ENCODE data around the gene DDX41.
"Not testable (repeated sequence)": the region's sequence is repeated elsewhere in the genome, so short reads cannot be mapped to it uniquely, and the experiment has no call there.

The DDX41 gene

DNA sequence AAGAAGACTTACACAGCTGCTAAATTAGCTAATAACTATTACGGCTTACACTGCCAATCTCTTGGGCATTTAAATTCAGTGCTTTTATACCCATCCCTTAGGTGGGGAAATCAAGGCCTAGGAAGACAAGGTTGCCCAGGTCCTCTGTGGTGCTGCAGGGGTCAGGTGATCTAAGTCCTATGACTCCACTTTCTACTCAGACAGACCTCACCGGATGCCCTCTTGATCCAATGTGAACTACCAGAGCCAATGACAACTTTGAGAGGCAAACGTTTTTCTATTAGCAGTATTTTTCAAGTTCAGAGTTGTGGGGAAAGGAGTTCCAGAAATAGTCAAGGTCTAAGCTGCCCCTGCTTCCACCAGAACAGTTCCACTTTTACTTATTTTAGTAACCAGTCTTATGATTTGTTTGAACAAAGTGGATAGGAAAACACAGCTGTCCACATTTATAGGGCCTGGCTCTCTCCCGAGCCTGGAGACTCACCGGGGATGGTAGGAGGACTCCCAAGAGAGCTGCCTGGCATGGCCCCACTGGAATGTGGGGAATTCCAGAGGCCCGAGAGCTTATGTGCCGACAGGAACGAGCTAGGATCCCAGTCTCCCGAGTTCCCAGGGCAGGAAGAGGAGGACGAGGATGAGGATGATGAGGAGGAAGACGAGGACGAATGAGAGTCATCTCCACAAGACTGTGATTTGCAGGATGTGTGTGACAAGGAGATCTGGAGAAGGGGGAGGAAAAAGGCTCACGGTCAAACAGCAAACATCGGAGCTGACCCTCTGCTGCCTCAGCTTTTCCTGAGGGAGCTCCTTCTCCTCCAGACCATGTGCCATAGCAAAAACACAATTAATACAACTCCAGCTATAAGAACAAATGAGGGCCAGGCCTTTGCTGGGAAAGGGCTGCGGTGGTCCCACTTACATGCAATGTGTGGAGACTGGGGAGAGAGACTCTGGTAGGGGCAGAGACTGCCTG, 20.9 kb upstream of the DDX41 start:
- DNase-seq (ENCODE audit: low read depth in 3 of 3) = no peak

GRCh38 chr5:177536386-177536785, 19.6 kb upstream of the DDX41 start:
- no peak for DNase-seq (ENCODE audit: low read depth in 3 of 3)

DNA sequence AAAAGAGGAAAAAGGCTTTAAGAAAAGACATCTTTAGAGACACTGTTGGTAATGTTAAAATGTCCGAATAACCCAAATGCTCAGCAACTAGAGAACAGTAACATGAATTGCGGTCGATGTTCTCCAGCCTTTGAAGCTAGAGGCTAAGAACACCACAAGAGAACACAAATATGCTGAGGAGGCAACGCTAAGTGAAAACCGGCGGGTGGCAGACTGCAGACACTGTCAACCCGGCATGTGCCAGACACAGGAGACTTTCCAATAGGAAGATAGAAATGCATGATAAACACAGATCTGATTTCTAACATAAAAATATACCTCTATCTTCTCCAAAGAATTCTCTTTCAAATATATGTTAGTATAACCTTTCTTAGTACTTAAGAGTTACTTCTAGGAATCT, 18.4 kb upstream of the DDX41 start:
- DNase-seq (ENCODE audit: low read depth in 3 of 3) = no peak

DNA sequence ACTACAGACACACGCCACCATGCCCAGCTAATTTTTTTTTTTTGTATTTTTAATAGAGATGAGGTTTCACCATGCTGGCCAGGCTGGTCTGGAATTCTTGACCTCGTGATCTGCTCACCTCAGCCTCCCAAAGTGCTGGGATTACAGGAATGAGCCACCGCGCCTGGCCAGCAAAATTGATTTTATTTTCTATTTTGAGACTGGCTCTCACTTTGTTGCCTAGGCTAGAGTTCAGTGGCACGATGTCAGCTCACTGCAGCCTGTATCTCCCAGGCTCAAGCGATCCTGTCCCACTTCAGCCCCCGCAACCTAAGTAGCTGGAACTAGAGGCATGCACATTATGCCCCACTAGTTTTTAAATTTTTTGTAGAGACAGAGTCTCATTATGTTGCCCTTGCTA, 17.7 kb upstream of the DDX41 start:
- not testable (repeated sequence) for DNase-seq (ENCODE audit: low read depth in 3 of 3)

- DNase-seq (ENCODE audit: low read depth in 3 of 3) = no peak
Observed at GRCh38 chr5:177531209-177531940, 14.6 kb upstream of the DDX41 start.

- DNase-seq (ENCODE audit: low read depth in 3 of 3) = no peak
Observed at GRCh38 chr5:177530638-177531037, 13.9 kb upstream of the DDX41 start.

DNA sequence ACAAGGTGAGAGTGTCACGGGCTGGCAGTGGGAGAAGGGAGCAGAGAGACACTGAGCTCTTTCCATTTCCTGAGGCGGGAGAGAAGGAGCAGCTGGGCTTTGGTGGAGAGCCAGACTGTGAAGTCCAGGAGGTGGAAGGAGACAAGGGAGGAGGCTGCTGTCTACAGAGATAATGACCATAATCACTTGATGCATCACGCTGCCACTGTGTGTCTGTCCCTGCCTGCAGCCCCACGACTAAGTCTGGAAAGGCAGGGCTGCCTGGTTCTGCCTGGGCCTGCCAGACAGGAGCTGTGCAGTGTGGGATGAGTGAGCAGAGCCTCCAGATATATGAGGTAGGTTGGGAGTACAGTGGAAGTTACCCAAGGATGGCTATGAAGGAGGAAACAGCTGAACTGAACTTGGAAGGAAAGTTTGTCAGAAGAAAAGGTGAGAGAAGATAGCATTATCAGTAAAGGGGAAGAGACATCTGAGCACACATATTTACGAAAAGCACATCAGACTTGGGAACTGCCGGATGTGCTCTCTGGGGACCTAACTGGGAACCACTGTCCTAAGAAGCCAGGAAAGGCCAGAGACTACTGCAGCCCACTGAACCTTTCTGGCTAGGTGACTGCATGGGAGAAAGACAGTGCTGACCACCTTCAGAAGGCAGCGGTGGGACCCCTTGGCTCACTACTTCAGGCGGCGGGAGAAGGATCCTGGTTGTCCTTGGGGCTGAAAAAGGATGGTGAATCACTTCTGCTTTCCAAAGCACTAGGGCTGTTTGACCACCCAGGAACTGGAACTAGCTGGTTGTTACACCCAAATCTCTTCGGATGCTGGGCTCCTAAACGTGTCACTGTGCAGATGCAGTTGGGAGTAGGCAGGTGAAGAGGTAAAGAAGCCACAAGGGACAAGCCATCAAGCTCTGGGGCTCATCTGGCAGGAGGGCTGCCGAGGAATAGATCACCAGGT, 12.8 kb upstream of the DDX41 start:
- DNase-seq (ENCODE audit: low read depth in 3 of 3) = no peak

- no peak for DNase-seq (ENCODE audit: low read depth in 3 of 3)
Observed at GRCh38 chr5:177528631-177529030, 11.9 kb upstream of the DDX41 start.

- no peak for DNase-seq (ENCODE audit: low read depth in 3 of 3)
Observed at GRCh38 chr5:177527595-177527994, 10.8 kb upstream of the DDX41 start.

- DNase-seq (ENCODE audit: low read depth in 3 of 3) = no peak
Observed at GRCh38 chr5:177526791-177527190, 10.0 kb upstream of the DDX41 start.

- no peak for DNase-seq (ENCODE audit: low read depth in 3 of 3)
Observed at GRCh38 chr5:177526191-177526590, 9.4 kb upstream of the DDX41 start.

DNA sequence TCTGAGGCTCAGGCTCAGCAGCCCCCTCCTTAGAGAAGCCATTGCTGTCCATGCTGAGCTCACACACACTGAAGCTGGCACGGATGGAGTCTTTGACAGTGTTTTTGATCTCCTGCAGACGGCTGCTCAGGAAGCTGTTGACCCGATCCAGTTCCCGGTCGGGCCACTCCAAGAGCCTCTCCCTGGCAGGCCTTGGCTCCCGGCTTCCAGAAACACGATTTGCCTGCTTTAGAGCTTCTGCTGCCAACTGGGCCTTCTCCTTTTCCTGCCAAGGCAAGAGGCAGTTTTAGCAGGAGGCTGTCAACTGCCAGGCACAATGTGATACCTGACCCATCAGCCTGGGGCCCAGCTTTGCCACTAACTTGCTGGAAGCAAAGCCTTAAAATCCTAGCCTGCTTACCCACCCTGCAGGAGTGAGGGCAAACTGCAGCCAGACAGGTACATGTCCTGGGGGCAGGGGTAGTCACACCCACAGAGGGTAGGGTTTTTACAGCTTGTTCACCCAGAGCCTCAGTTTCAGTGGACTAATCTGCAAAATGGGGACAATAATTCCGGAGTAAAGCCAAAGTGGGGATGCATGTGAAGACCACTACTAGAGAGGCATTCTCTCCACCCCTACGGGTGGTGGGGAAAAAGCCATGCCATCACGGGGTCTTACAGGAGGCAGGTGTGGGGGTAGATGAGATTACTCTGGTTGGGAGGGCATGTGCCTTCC, 8.3 kb upstream of the DDX41 start:
- no peak for DNase-seq (ENCODE audit: low read depth in 3 of 3)

- DNase-seq (ENCODE audit: low read depth in 3 of 3) = no peak
Observed at GRCh38 chr5:177524539-177524900, 7.8 kb upstream of the DDX41 start.

- DNase-seq (ENCODE audit: low read depth in 3 of 3) = no peak
Observed at GRCh38 chr5:177523711-177524538, 7.2 kb upstream of the DDX41 start.

- DNase-seq (ENCODE audit: low read depth in 3 of 3) = no peak
Observed at GRCh38 chr5:177520916-177521513, 4.3 kb upstream of the DDX41 start.

GRCh38 chr5:177520271-177520670, 3.5 kb upstream of the DDX41 start:
- no peak for DNase-seq (ENCODE audit: low read depth in 3 of 3)

DNA sequence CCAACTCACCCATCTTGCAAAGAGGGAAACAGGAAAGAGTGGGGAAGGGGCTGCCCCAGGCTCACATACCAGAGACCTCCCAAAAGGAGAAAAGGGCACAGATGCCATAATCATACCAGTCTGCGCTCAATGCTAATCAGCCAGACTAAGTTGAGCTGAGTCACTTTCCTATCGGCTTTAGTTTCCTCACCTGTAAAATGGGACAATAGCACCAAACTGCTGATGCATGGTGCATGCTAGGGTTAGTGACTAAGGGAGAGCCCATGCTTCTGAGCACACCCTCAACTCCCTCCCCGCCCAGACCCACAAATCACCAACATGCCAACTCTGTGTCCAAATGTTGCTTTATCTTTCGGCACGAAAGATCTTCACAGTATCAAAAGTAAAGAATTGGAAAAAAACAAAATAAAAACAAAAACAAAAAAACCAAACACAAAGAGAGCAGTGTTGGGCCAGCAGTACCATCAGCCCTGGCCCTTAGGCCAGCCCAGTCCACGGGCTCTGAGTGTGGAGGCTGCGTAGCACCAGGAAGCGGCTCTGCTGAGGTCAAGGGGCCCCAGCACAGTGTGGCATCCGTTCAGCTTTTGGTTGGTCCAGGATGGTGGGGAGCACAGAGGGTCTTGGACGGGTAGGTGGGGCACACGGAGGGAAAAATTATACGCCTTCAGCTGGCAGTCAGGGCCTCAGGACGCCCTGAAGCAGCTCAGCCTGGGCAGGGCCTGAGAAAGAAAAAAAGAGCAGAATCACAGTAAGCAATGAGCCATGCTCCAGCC, 2.9 kb upstream of the DDX41 start:
- no peak for DNase-seq (ENCODE audit: low read depth in 3 of 3)

DNA sequence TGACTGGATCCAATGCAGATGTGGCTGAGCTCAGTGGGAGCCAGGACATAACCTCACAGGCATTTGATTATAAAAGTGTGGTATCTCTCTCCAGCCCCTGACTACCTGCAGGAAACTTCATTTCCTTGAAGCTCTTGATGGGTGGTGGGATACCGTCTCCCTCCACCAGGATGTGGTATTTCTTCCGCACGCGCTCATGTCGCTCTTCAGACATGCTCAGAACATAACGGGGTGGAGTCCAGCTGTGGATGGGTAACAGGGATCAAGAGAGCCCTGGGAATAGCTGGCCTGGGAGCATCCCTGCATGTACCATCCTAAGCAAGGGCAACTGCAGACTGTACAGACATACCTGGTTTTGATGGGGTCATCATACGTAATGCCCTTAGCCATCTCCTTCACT, 1.2 kb downstream of the DDX41 start:
- DNase-seq (ENCODE audit: low read depth in 3 of 3) = no peak

DNA sequence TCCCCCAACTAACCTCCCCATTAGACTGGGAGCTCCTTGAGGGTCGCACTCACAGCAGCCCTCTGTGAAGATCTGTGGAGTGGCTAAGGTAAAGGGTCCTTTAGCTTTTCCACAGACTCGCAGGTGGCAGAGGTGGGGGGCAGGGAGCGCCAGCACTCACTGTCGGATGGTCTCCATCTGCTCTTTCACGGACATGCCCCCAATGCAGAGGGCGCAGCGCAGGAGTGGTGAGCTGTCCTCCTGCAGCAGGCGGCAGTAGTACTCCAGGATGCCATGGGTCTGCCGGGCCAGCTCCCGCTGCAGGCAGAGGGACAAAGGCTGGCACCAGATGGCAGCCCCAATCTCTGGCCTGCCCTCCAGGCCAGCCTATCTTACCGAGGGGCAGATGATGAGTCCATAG, 2.2 kb downstream of the DDX41 start:
- no peak for DNase-seq (ENCODE audit: low read depth in 3 of 3)

Data from stimulated activated CD4-positive, alpha-beta T cell treated with anti-CD3 and anti-CD28 coated beads, TNF-alpha, amount 100 ng/mL, for 48 hours (primary cell).